ENCODE data around the gene CUX1. TPM values are rescaled to one million over a fixed set of nuclear protein-coding genes. Genes with fewer than 3 reads are reported as not detected.

Gene CUX1
- total RNA-seq, 1 experiment from 2014 or later: 39.6 TPM

DNA sequence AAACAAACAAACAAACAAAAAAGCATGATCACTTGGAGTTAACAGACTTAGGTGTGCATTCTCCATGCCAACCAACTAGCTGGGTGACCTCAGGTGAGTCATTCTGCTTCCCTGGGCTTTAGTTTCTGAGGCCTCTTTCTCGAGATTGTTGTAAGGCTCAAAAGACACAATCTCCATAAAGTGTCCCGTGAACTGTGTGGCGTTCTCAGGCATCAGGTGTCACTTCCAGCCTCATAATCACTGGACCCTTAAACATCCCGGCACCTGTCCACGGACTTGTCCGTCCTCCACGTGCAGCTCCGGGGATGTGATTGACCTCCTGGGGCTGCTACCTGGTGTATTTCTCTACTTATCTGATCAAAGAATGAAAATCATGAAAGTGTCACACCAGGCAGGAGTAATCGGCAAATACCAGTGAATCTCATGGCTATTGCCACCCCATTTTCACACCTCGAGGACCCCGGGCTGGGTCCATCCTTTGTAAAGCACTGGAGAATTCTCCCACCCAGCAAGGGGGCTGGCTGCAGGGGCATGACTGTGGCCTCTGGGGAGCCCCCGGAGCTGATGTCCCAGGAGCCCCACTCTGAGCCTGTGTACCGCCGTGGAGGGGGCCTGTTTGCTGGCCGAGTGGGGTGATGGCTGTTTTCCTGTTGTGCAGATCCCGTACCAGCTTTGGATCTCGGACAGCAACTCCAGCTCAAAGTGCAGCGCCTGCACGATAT lies 279.4 kb downstream of the CUX1 start:
- intact Hi-C loops (cut with micrococcal nuclease): no loop called here
- TF ChIP-seq EZH2 (IDR thresholded peaks at IDR 0.05; ENCODE audit: low read length, unreplicated experiment): no peak
- no peak for TF ChIP-seq CTCF (conservative IDR thresholded peaks at IDR 0.05; ENCODE audit: low read depth, low read length)
- no peak for TF ChIP-seq EZH2phosphoT487 (IDR thresholded peaks at IDR 0.05; ENCODE audit: borderline replicate concordance, low read length)
- Histone ChIP-seq H3K4me1 (ENCODE audit: insufficient read depth, low read length) (peaks cover 45% of the 10 kb centered on the region), H3K27ac (ENCODE audit: low read length) (peak overlapping the region; percentile 91), H3K9me3 (ENCODE audit: low read length) (no peaks in the 10 kb centered on the region), H2AFZ (ENCODE audit: low read length) (no peak overlapping the region), H3K9me2 (replicated peaks; ENCODE audit: low read length) (no peaks in the 10 kb centered on the region), H3K4me2 (ENCODE audit: low read length) (peak overlapping the region; percentile 34), H3K4me3 (ENCODE audit: low read length) (no peak overlapping the region), H3F3A (ENCODE audit: low read length, unreplicated experiment) (no peaks in the 10 kb centered on the region), H4K20me1 (ENCODE audit: low read length) (no peaks in the 10 kb centered on the region), H3K79me2 (ENCODE audit: low read length) (no peaks in the 10 kb centered on the region), H3K36me3 (ENCODE audit: low read depth, low read length) (peaks cover 4% of the 10 kb centered on the region; the same call in 1 of the 2 replicates), H3K9ac (ENCODE audit: low read length) (peak overlapping the region; percentile 87), H3K27me3 (ENCODE audit: low read length) (no peaks in the 10 kb centered on the region)
- ATAC-seq (peak; percentile 45), DNase-seq (peak; percentile 51)
- BruUV-seq (replicated peaks): no TSS peak
- CTCF ChIA-PET: no interaction called here
- POLR2A ChIA-PET (ENCODE audit: unreplicated experiment): interaction anchor here (0.5 kb wide), 1 partner anchor 32 kb away, joined by 3 read pairs; no protein-coding TSS in a partner anchor

- Histone ChIP-seq H3K4me3 (ENCODE audit: low read length) (no peak overlapping the region), H3F3A (ENCODE audit: low read length, unreplicated experiment) (no peaks in the 10 kb centered on the region), H4K20me1 (ENCODE audit: low read length) (no peaks in the 10 kb centered on the region), H3K9me2 (replicated peaks; ENCODE audit: low read length) (no peaks in the 10 kb centered on the region), H3K4me1 (ENCODE audit: insufficient read depth, low read length) (peaks cover 47% of the 10 kb centered on the region), H3K27ac (ENCODE audit: low read length) (peak overlapping the region; percentile 91), H2AFZ (ENCODE audit: low read length) (no peak overlapping the region), H3K27me3 (ENCODE audit: low read length) (no peaks in the 10 kb centered on the region), H3K9me3 (ENCODE audit: low read length) (no peaks in the 10 kb centered on the region), H3K36me3 (ENCODE audit: low read depth, low read length) (peaks cover 4% of the 10 kb centered on the region; the same call in 1 of the 2 replicates), H3K4me2 (ENCODE audit: low read length) (no peak overlapping the region; the same call in 1 of the 2 replicates), H3K79me2 (ENCODE audit: low read length) (no peaks in the 10 kb centered on the region), H3K9ac (ENCODE audit: low read length) (peak overlapping the region; percentile 87)
- ChIA-PET CTCF (no interaction called here), POLR2A (ENCODE audit: unreplicated experiment) (no interaction called here)
- ATAC-seq (no peak), DNase-seq (peak; percentile 40)
- no peak for TF ChIP-seq EZH2phosphoT487 (IDR thresholded peaks at IDR 0.05; ENCODE audit: borderline replicate concordance, low read length)
- no peak for TF ChIP-seq EZH2 (IDR thresholded peaks at IDR 0.05; ENCODE audit: low read length, unreplicated experiment)
- no peak for TF ChIP-seq CTCF (conservative IDR thresholded peaks at IDR 0.05; ENCODE audit: low read depth, low read length)
- intact Hi-C loops (cut with micrococcal nuclease): no loop called here
- BruUV-seq (replicated peaks): TSS peak; percentile 23
Observed at GRCh38 chr7:102097601-102098161, 280.3 kb downstream of the CUX1 start.

DNA sequence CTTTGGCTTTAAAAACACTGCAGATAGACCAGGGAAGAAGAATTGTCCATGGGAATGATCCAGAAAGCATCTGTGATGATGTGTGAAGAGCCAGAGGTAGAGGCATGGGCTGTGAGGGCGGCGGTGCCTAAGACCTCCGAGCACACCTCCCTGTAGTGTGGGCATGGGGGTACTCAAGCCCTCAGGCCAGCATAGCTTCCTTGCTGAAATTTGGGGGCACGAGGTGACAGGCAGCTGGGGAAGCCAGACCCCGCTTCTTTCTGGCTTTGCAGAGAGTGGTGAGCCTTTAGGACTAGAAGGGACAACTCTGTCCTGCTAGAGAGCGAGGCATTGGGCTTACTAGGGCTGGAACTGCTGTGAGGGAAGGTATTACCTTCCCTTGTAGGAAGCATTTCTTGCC lies 281.6 kb downstream of the CUX1 start:
- H3K9me2 ChIP-seq (replicated peaks; ENCODE audit: low read length): no peaks in the 10 kb centered on the region
- CTCF ChIA-PET: no interaction called here
- H4K20me1 ChIP-seq (ENCODE audit: low read length): no peaks in the 10 kb centered on the region
- H3K79me2 ChIP-seq (ENCODE audit: low read length): no peaks in the 10 kb centered on the region
- POLR2A ChIA-PET (ENCODE audit: unreplicated experiment): no interaction called here
- intact Hi-C loops (cut with micrococcal nuclease): no loop called here
- H3K9me3 ChIP-seq (ENCODE audit: low read length): no peaks in the 10 kb centered on the region
- H3K27me3 ChIP-seq (ENCODE audit: low read length): no peaks in the 10 kb centered on the region
- ATAC-seq (no peak), DNase-seq (no peak)
- peaks cover 41% of the 10 kb centered on the region for H3K4me1 ChIP-seq (ENCODE audit: insufficient read depth, low read length)
- peak overlapping the region; percentile 14; the same call in 1 of the 2 replicates for H3K27ac ChIP-seq (ENCODE audit: low read length)
- no peak overlapping the region for H3K4me2 ChIP-seq (ENCODE audit: low read length)
- H3K36me3 ChIP-seq (ENCODE audit: low read depth, low read length): peaks cover 4% of the 10 kb centered on the region; the same call in 1 of the 2 replicates
- no peaks in the 10 kb centered on the region for H3F3A ChIP-seq (ENCODE audit: low read length, unreplicated experiment)
- no peak overlapping the region for H3K9ac ChIP-seq (ENCODE audit: low read length)
- H2AFZ ChIP-seq (ENCODE audit: low read length): no peak overlapping the region
- BruUV-seq (replicated peaks): no TSS peak
- no peak for TF ChIP-seq EZH2phosphoT487 (IDR thresholded peaks at IDR 0.05; ENCODE audit: borderline replicate concordance, low read length)
- TF ChIP-seq EZH2 (IDR thresholded peaks at IDR 0.05; ENCODE audit: low read length, unreplicated experiment): no peak
- TF ChIP-seq CTCF (conservative IDR thresholded peaks at IDR 0.05; ENCODE audit: low read depth, low read length): no peak
- no peak overlapping the region for H3K4me3 ChIP-seq (ENCODE audit: low read length)
